Suppressor macrophage treated with lipopolysaccharide for 4 hours (primary cell): ENCODE results near the gene RTN3.
"Not testable (repeated sequence)": the region's sequence is repeated elsewhere in the genome, so short reads cannot be mapped to it uniquely, and the experiment has no call there.

Source experiments
- DNase-seq: peaks from one replicate; pipeline ENCODE4 v3.0.0-alpha.2; 2020

Gene RTN3

DNA sequence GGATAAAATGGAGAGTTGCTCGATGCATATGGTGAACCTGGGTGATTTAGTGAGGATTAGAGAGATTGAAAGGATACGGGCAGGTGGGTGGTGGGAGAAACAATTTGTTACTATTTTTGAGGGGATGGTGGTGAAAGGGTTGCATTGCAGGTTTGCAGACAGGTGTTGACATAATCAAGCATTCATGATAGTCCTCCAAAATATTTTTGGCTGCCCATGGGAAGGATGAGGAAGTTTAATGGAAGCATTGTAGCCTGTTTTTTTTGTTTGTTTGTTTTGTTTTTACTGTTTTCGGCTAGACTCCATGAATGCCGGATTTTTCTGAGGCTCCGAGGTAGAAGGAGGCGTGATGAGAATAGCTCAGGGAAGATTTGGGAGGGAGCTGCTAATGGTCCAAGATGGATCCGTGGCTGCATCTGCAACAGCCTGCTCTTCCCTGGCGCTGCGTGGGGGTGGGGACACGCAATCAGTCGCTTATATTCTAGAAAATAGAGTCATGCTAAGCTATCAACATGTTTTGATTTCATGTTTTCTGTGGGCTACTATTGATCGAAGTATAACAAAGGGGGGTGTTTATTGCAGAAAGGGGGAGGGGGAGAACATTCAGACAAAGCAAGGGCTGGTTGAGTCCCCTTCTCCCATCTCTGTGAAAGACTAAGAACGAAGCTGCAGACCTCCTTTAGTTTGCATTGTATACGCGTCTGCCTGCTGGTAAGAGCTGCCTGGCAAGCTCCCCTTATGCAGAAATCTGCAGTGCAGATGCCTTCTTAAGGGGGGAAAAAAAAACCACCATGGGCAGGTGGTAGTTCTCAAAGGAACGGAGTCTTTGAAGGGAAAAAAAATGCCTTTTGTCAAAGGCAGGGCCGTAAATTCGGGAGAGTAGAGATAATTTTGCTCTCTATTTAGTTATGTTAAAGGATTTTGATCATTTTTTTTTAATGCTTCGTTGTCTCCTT is 1.0 kb downstream of the RTN3 start:
- peak; percentile 46 for DNase-seq

DNA sequence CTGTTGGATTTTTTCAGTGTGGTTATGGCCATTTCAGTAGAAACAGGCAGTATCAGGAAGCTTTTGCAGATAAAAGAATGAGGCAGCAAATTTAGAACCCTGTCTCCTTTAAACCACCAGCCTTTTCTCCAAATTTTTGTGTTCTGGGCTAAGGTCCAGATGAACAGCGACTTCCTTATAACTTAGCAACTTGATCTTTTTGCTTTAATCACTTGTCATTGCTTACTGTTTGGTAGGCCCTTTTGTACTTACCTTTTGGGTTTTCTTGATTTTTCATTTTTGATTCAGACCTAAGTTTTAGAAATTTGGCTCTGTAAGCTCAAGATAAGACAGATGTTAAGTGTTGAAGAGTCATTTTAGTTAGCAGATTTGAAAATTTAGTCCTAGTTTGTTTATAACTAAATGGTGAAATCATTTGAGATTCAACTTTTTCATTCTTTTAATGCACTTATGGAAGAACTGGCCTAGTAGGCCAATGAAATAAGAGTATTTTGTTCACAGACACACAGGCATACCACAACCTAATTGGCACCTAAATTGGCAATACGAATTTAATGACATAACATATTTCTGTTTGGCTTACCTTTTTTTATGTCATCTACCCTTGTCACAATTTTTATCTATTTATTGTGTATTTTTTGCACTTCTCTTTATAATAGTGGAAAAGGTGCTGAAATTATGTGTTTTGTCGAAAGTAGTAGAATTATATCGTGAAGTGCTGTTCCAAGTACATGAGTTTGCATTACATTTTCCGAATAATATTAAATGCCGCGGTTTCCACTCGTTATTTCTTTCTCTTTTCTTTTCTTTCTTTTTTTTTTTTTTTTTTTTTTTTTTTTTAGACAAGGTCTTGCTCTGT is 2.1 kb downstream of the RTN3 start:
- peak; percentile 13 for DNase-seq

DNA sequence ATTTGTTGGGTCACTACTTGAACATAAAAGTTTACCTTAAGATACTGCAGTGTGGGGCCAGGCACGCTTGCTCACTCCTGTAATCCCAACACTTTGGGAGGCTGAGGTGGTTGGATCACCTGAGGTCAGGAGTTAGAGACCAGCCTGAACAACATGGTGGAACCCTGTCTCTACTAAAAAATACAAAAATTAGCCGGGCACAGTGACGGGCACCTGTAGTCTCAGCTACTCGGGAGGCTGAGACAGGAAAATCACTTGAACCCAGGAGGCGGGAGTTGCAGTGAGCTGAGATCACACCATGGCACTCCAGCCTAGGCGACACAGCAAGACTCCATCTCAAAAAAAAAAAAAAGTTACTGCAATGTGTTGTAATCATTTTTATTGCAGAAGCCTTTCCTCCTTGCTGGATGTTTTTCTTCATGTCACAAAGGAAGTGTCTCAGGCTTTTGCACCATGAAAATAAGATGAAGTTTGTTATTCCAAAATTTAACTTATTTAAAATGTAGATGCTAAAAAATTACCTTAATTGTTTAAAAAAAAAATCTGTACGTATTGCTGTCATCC is 3.9 kb downstream of the RTN3 start:
- DNase-seq = not testable (repeated sequence)

DNA sequence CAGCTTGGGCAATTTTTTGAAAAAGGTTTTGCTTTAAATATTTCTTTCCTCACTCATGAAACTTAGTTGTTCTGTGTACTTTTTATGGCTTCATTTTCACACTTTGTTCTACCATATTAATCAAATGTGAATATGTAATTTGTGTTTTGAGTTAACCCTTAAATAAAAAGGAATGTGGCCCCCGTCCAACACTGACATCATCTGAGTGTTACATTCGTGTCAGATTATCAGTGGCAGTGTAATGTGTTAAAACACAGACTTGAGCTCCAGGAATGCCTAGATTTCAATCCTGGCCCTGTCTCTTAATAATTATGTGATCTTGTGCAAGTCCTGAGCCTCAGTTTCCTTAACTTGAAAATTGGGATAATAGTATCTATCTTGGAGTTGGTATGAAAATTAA is 5.6 kb downstream of the RTN3 start:
- no peak for DNase-seq

DNA sequence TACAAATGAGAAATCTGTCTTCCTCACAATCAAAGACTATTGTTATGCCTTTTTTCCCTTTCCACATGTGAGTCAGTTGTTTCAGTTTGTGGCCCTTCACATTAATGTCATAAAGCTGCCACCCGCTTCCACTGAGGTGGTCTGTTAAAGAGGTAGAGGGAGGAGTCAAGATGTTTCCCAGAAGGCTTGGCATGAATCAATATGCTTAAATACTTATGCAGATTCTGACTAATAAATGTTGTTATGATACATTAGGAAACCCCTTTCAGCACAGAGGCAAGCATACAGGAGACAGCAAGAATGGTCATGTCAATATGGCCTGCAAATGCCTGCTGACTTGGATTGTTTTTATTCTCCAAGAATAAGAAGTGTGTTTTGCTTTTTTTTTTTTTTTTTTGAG is 6.5 kb downstream of the RTN3 start:
- DNase-seq = no peak

DNA sequence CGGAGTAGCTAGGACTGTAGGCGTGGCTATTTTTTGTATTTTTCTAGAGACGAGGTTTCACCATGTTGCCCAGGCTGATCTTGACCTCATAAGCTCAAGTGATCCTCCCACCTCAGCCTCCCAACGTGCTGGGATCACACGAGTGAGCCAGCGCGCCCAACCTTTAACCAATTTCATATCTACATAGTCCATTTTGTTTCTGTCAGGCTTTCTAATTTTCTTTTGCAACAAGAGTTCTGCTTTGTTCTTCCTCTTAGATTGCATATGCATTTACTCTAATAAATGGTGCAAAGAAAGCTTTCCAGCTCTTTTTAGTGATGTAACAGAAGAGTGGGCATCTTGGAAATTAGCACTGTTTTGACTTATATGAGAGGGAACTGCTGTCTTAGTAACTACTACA is 13.3 kb downstream of the RTN3 start:
- peak; percentile 44 for DNase-seq

DNA sequence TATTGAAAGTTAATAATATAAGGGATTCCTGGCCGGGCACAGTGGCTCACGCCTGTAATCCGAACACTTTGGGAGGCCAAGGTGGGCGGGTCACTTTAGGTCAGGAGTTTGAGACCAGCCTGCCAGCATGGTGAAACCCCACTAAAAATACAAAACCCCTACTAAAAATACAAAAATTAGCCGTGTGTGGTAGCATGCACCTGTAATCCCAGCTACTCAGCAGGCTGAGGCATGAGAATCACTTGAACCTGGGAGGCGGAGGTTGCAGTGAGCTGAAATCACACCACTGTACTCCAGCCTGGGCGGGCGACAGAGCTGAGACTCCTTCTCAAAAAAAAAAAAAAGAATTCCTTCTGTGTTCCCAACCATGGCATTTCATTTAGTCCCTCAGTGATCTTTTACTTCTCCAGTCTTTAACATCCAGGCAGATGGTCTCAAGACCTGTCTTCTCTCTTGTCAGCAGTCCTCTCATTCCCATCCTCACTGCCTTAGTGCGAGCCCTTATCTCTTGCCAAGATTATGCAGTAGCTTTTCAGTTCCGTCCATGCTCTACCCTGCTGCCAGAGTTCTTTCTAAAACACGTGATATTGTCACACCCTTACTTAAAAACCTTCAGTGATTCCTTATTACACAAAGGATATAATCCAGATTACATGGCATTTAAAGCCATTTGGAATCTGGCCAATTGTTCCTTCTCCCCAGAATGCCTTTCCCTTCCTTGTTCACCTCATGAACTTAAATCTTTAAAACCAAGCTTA is 17.9 kb downstream of the RTN3 start:
- DNase-seq = no peak

DNA sequence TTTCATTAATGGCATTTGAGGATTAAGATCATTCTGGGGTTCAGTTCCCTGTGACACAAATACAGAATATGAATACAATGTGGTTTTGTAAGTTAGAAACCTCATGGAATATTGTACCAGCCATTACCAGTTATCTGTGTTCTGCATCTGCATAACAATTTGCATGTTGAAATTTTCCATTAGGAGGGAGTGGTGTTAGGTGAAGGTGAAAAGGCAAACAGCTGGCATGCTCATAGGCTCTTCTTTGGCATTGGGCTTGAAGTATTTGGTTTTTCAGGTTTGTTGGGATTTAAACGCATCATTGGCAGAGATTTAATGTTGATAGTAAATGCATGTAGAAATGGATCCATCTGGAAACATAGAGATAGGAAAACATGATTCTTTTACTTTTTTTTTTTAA is 18.6 kb downstream of the RTN3 start:
- no peak for DNase-seq

DNA sequence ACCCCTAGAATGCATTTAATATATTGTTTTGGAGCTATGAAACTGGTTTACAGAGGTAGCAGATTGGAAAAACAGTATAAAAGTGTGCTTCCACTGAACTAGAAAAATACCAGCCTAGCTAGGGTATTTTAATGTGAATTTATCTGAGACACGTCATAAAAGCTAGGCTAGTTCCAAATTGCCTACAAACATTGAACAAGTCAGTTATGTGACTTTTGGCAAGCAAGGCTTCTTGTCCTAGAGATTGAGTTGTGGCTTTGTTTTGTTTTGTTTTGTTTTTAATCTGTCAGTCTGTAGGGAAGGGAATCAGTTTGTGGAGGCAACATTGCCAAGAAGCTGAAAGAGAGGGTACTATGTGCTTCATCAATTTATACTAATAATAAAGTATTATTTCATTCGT is 24.2 kb downstream of the RTN3 start:
- no peak for DNase-seq

DNA sequence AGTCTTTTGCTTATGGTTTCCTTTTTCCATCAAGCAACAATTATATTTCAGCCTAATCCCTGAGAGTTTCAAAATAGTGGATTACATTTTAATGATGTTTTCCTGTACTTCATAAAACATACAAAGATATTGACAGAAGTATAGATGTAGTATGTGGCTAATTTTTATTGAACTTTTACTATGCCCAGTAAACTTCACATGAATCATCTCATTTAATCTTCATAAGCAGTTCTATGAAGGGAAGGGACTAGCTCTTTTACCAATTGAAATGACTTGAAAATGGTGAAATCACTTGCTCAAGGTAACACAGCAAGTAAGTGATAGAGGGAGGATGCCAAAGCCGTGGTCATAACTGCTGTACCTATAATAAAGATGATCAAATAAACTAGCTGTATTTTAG is 27.5 kb downstream of the RTN3 start:
- no peak for DNase-seq

DNA sequence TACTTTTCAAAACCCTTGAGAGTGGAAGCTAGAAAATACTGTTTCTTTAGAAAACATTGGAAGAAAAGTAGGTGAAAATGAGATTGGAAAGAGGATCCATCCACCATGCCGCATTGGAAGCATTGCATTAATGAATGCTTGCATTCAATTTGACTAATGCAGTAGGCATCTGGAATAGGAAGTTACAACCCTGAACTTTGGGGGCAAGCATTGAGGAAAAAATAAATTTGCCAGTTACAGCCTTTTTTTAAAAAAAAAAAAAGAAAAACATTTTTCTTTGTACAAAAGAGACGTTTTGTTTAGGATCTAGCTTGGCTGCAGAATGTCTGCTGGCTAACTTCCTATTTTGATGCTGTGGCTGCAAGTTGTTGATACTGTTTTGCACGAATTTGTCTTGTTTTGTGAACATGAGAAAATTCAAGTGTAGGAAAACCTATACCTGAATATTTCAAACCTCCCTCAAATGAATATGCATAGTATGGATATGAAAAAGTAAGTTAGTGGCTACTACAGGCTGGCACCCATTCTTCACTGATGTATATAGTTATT is 28.1 kb downstream of the RTN3 start:
- DNase-seq = no peak

DNA sequence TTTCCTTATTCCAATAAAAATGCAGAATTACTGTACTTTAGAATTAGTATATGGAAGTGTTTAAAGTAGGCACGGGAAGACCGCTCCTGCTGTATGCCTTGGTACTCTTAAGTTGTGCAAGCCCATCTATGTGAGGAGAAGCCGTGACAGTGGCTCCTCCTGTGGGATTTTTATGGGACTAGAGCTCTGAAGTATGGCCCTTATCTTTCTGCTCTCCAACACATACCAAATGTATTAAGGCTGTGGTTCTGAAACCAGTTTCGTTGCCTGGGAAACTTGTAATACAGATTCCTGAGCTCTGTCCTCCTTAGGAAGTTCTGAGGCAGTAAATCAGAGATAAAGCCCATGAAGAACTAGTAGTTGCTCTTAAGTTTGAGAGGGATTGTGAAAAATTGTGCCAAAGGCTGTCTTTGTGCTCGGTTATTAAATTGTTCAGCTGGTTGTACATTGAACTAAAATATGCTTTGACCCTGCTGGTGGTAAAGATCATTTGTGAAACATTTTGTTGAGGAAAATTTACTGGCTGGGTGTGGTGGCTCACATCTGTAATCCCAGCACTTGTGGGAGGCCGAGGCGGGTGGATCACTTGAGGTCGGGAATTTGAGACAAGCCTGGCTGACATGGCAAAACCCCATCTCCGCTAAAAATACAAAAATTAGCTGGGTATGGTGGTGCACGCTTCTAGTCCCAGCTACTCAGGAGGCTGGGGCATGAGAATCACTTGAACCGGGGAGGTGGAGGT is 29.3 kb downstream of the RTN3 start:
- no peak for DNase-seq

DNA sequence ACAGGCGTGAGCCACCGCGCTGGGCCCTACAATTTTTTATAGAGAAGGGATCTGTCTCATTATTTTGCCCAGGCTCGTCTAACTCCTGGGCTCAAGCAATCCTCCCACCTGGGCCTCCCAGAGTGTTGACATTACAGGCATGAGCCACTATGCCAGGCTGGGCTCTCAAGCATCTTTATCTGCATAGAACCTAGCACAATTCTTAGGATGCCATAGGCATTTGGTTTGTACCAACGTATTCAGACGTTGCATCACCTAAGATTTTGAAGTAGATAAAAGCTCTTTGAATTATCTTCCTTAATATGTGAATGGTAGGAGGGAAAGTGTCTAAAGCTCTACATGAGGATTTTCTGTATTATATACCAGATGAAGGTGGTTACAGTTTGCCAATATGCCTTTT is 30.5 kb downstream of the RTN3 start:
- no peak for DNase-seq

DNA sequence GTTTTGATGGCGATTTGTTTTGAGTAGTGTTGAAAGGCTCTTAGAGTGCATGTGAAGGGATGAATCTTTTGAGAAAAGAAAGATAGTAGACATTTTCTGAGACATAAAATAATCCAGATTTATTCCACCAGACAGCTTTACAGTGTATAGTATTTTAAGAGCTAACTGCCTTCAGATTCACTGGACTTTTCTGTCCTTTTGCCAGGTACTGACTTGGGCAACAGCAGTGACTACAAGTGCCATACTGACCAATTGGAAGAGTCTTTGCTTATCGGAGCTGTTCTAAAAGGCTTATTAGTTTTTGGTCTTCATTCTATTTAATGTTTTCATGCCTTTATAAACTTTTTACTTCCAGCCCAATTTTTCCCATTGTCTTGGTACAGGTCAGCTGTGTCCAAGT is 32.5 kb downstream of the RTN3 start:
- no peak for DNase-seq

DNA sequence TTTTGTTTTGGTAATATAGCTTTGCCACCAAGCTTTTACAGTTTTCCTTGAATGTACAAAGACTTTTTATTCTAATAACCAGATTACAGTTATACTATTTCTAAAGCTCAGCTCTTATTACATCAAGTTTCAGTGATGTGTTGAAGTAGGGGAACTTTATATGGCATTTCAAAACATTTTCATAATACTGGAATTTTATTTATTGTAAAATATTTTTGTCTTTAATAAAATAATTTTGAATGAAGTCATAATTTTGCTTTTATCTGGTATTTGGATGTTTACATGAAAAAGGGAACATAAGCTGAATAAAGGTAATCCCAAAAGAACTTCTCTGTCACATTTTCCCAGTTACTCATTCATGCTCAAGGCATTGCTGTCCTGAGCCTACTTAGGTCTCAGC is 34.7 kb downstream of the RTN3 start:
- no peak for DNase-seq

DNA sequence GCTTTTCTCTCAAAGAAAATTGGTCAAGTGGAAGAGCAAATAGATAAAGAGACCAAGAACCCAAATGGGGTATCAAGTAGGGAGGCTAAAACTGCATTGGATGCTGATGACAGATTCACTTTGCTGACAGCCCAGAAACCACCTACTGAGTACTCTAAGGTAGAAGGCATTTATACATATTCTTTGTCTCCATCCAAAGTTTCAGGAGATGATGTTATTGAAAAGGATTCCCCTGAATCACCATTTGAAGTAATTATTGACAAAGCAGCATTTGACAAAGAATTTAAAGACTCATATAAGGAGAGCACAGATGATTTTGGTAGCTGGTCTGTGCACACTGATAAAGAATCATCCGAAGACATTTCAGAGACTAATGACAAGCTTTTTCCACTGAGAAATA is 37.7 kb downstream of the RTN3 start:
- DNase-seq = no peak

DNA sequence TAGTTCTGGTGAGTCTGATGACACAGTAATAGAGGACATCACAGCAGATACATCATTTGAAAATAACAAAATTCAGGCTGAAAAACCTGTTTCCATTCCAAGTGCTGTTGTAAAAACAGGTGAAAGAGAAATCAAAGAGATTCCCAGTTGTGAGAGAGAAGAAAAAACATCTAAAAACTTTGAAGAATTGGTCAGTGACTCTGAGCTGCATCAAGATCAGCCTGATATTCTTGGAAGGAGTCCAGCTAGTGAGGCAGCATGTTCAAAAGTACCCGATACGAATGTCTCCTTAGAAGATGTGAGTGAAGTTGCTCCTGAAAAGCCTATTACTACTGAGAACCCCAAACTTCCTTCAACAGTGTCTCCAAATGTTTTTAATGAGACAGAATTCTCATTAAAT is 38.7 kb downstream of the RTN3 start:
- DNase-seq = no peak

DNA sequence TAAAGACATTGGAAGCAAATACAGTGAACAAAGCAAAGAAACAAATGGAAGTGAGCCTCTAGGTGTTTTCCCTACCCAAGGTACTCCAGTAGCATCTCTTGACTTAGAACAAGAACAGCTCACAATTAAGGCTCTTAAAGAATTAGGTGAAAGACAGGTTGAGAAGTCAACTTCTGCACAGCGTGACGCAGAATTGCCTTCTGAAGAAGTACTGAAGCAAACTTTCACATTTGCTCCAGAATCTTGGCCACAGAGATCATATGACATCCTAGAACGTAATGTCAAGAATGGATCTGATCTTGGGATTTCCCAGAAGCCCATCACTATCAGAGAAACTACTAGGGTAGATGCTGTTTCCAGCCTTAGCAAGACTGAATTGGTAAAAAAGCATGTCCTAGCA is 39.3 kb downstream of the RTN3 start:
- DNase-seq = no peak

DNA sequence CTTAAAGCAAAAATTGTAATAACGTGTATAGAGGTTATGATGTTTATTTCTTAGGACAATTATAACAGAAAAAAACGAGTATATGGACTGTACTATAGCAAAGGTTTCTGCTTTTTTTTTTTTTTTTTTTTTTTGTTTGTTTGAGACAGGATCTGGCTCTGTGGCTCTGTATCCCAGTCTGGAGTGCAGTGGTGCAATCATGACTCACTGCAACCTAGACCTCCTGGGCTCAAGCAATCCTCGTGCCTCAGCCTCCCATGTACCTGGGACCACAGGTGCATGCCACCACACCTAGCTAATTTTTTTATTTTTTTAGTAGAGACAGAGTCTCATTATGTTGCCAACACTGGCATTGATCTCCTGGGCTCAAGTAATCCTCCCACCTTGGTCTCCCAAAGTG is 48.0 kb downstream of the RTN3 start:
- no peak for DNase-seq

DNA sequence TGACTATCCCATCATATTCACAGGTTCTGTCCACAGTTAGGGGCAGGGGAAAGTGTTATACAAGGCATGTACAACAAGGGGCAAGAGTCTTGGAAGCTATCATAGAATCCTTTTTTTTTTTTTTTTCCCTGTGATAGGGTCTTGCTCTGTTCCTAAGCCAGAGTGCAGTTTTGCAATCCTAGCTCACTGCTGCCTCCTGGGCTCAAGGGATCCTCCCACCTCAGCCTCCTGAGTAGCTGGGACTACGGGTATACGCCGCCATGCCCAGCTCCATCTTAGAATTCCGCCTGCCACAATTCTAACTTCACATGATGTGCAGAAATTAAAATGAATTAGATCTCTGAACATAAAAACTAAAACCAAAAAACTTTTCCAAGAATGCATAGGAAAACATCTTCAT is 55.6 kb downstream of the RTN3 start:
- DNase-seq = no peak

DNA sequence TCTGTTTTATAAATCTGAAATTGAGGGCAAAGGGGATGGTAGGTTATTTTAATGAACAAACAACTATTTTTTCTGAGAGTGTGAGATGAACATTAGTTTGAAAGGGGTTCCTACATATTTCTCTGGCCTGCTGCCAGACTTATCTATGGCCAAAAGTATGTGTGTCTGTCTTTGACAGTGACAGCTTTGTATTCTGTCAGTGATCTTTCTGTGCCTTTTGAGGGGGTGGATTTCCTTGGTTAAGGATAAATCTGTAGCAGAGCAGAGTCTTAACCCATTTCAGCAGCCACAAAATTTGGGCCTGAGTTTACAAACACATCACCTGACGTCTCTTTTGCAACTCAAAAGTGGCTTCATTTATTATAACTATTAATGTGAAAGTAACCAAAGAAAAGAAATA is 56.4 kb downstream of the RTN3 start:
- DNase-seq = no peak
